Activated CD8-positive, alpha-beta memory T cell treated with anti-CD3 and anti-CD28 coated beads for 48 hours (primary cell): Measurements from ENCODE around the gene MYH9.
A peak's percentile ranks its signal among the peaks of the same experiment; 100 is the strongest.
"Not testable (repeated sequence)": the region's sequence is repeated elsewhere in the genome, so short reads cannot be mapped to it uniquely, and the experiment has no call there.

ENCODE experiments used
- DNase-seq, 3 experiments: peaks; one replicate each; pipeline ENCODE4 v3.0.0-alpha.2; 2020; ENCODE audit warnings: low read depth in 2 of 3, low spot score in 2 of 3

MYH9 gene

GRCh38 chr22:36387959-36388726, at the start of gene MYH9:
MYH9 (minus strand) TSS chr22:36387967; CDS start chr22:36349236, 38,731 bp downstream.
- DNase-seq = peak; percentile 90 to 99 (median 95)

GRCh38 chr22:36435516-36436415, 48.0 kb upstream of the MYH9 start:
- peak in 1 of 3 experiments; percentile 28 for DNase-seq

- no peak for DNase-seq
Observed at GRCh38 chr22:36433318-36434231, 45.8 kb upstream of the MYH9 start.

DNA sequence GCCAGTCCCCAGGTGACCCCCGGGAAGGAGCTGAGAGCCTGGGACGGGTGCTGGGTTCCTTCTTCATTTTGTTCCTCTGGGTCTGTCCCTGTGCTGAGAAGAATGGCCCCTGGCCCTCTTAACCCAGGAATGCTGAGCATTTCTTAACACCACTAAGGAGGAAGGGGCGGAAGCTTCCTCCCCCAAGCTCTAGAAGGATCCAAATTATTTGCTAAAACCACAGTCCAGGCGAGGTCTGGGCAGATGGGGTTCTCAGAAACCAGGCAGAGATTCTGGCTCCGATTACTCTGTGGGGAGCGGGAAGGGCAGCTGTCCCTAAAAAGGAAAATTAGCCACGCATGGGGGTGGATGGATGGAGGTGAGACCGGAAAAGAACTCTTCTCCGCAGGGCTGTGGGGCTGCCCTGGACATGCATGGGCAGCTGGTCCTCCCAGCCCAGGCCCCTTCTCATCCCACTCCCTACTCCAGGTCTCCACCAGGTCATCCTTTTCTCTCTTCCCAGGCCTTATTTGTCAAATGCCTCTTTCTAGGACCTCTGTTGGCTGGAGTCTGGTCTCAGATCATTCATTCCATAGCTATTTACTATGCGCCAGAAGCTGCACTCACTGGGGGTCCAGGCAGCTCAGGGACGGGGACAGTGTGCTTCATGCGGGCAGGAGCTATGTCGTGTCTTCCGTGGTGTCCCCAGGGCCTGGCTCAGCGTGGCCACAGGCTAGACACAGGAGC, 45.0 kb upstream of the MYH9 start:
- no peak for DNase-seq

GRCh38 chr22:36431977-36432376, 44.2 kb upstream of the MYH9 start:
- no peak for DNase-seq

DNA sequence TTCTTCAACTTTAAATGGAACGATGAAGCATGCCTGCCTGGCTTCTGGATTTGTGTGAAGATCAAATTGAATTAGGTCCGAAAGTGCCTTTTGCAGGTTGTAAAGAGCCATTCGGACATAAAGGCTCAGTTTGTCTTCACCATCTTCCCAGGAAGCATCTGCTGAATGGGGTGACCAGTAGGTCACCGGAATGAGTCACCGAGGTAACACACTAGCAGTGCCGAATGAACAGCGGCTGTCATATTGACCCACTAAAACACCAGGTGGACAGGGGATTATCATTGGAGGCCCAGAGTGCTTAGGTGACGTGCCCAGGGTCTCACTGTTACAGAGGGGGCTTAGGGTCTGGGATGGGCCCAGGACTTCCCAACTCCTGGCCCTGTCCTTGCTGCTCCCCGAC, 43.1 kb upstream of the MYH9 start:
- no peak for DNase-seq

DNA sequence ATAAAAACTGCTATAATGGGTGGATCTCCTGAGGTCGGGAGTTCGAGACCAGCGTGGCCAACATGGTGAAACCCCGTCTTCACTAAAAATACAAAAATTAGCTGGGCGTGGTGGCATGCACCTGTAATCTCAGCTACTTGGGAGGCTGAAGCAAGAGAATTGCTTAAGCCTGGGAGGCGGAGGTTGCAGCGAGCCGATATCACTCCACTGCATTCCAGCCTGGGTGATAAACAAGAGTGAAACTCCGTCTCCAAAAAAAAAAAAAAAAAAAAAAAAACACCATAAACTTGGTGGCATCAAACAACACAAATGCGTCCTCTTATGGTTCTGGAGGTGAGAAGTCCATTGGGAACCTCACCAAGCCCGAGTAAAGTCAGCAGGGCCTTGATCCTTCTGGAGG, 40.2 kb upstream of the MYH9 start:
- not testable (repeated sequence) for DNase-seq

GRCh38 chr22:36425977-36426523, 38.3 kb upstream of the MYH9 start:
- DNase-seq = no peak

GRCh38 chr22:36424901-36425579, 37.3 kb upstream of the MYH9 start:
- DNase-seq = no peak

DNA sequence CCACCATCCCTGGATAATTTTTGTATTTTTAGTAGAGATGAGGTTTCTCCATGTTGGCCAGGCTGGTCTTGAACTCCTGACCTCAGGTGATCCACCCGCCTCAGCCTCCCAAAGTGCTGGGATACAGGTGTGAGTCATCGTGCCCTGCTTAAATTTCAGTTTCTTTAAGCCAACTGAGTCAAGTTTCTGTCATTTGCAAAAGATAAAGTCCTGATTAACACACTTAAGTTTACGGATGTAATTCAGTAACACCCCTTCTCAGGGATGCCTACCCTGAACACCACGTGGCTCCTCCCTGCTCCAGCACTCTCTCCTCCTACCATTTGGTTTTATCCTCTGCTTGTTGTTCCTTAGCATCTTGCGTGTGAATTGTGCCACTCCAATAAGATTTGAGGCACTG, 36.7 kb upstream of the MYH9 start:
- DNase-seq = not testable (repeated sequence)

- no peak for DNase-seq
Observed at GRCh38 chr22:36423461-36424404, 36.0 kb upstream of the MYH9 start.

GRCh38 chr22:36422287-36423014, 34.7 kb upstream of the MYH9 start:
- no peak for DNase-seq

DNA sequence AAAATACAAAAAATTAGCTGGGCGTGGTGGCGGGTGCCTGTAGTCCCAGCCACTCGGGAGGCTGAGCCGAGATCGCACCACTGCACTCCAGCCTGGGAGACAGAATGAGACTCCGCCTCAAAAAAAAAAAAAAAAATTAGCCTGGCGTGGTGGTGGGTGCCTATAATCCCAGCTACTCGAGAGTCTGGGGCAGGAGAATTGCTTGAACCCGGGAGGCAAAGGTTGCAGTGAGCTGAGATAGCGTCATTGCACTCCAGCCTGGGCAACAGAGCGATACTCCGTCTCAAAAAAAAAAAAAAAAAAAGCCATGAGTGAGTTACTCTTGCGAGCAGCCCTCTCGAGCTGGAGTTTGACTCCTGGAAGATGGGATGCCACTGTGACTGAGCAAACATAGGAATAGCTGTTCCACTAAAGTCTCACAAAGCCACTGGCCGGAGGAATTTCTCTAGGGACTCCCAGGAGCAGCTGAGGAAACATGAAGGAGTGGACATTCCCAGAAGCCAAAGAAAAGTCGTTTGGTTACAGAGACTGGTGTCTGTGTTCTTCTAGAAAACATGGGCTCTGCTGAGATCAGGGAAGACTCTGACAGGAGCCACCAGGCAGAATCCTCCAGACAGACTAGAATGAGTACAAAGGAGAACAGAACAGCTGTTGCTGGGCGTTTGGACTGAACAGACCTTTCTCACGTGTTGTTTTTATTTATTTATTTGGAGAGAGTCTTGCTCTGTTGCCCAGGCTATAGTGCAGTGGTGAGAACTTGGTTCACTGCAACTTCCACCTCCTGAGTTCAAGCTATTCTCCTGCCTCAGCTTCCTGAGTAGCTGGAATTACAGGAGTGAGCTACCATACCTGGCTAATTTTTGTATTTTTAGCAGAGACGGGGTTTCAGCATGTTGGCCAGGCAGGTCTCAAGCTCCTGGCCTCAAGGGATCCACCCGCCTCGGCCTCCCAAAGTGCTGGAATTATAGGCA, 32.4 kb upstream of the MYH9 start:
- DNase-seq = no peak

DNA sequence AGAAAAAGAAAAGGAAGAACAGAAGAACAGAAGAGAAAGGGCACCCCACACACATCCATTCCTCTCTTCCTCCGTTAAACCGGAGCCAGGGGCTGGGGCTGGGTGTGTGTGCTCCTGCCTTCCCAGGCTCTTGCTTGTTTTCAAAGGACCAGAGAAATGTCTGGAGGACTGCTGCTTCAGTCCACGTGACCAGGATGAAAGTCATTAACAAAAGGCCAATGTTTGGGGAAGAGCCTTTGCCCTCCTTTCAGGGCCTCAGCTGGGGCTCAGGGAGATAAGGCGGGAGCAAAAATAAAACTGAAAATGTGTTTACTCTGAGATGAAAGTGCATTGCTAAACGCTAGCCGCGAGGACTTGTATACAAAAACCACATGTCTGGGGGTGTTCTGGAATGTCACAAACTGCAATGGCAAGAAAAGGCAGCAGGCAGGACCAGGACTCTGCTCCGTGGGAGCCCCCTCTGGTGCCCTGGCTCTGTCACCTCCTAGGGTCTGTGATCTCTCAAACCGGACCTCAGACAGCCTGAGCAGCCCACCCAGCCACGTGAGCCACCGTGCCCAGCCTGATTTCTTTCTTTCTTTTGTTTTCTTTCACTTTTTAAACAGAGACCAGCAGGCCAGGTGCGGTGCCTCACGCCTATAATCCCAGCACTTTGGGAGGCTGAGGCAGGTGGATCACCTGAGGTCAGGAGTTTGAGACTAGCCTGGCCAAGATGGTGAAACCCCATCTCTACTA, 31.6 kb upstream of the MYH9 start:
- DNase-seq = no peak

GRCh38 chr22:36417281-36417686, 29.5 kb upstream of the MYH9 start:
- DNase-seq = no peak
